Stimulated activated CD4-positive, alpha-beta T cell treated with anti-CD3 and anti-CD28 coated beads, Interleukin-4, amount 100 ng/mL, for 1 hour (primary cell): Measurements from ENCODE around the gene HOXC12.

Source experiments
- DNase-seq: peaks from one replicate; pipeline ENCODE4 v3.0.0-alpha.2; 2020

Gene HOXC12

DNA sequence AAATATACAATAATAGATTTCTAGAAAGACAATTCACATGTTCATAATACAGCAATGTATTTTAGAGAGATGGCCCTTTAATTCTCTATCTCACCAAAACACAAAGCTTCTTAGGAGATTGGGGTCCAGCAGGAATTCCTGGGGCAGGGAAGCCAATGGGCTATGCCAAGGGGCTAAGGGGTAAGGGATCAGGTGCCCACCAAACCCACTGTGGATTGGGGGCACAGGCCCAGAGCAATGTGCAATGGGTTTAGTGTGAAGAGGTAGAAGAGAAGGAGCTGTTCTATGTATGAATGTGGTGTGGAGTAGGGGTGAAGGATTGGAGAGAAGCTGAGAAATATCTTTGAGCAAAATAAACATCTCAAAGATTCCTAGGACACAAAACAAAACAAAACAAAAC is 13.5 kb upstream of the HOXC12 start:
- no peak for DNase-seq

DNA sequence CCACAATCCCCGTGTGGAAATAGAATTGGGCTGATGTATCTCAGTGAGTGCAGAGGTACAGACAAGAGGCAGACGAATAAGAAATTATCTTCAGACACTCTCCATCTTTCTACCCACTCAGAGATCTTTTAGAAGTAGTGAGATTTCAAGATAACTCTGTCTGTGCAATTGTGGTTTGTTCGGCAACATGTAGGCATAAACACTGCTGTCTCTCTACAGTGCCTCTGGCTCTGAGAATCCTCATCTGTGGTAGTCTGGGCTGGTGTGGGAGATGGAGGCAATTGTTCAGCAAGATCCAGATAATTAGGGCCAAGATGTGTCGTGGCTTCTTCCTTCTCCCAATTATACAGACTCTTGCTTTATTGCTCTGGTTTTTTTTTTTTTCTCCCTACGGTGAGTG is 13.0 kb upstream of the HOXC12 start:
- DNase-seq: no peak

DNA sequence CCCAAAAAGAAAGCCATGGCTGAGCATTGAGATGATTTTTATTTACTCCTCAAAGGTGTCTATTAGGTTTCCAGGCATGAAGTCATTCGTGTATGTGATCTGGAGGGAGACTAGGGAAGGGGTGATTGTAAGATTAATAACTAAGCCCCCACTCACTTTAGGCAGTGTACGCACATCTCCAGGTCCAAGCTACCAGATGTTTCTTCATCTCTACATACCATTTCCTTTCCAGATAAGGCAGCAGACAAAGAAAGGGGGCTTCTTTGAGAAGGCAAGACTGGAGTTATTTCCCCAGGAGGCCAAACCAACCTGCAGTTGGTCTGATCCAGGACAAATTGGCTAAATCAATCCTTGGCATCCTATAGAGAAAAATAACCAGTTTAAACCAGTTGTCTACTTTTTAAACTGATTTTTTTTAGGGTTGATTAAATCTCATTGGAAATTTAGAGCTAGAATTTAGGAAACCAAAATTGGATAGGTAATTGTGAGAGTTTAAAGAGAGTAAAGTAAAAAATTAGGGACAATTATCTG is 12.2 kb upstream of the HOXC12 start:
- no peak for DNase-seq

DNA sequence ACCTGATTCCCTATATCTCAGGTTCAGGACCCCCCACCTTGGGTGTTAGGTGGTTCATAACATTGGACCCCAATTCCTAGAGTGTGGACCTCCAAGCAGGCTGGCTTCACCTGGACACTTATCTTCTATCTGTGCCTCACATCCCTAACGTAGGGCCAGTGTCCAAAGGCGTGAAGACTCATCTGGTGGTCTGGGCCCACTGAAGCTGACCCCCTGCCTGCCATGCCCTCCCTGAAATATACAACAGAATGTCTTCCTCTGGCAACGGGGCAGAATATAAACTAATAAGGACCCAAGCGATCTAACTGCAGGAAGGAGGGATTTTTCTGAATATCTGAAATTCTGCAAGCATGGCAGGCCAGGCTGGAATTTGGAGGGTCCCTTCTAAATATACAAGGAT is 10.5 kb upstream of the HOXC12 start:
- DNase-seq: no peak

DNA sequence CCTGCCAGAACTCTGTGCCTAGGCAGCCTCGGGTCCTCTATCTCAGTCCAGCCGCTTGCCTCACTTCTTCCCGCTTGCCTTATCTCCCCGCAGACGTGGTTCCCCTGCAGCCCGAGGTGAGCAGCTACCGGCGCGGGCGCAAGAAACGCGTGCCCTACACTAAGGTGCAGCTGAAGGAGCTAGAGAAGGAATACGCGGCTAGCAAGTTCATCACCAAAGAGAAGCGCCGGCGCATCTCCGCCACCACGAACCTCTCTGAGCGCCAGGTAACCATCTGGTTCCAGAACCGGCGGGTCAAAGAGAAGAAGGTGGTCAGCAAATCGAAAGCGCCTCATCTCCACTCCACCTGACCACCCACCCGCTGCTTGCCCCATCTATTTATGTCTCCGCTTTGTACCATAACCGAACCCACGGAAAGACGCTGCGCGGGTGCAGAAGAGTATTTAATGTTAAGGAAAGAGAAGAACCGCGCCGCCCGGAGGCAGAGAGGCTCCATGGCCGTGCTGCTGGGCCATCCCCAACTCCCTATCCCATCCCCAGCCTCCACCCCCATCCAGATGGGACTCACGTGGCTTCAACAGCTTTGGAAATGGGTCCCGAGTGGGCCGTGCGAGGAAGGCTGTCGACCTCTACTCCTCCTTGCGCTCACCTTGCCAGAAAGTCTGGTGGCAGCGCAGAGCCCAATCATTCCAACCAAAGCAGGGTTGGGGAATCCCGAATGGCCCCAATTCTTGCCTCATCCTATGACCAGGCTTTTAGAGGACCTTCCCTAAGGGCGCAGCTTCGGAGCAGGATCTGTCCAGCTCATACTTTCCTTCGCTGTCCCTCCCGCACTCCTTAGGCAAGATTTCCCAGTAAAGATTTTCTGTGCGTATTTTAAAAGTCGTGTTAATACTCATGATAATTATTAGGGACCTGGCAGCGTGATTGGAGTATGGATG is 9.5 kb upstream of the HOXC12 start:
- no peak for DNase-seq

DNA sequence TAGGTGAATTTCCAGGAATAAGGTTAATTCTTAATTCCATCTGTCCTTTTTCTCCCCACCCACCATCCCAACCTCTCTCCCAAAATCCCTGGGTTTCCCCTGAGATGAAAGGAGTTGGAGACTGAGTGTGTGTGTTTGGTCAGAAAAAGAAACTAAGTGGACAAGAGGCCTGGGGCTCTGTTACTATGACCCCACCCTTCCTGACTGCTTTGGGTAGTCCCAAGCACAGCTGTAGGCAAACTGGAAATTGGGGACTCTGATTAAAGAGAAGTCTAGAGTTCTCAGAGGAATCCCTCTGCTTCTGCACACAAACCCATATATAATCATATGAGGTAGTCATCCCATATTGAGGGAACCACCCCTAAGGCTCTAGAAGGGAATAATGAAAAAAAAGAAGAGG is 7.0 kb upstream of the HOXC12 start:
- DNase-seq: no peak

DNA sequence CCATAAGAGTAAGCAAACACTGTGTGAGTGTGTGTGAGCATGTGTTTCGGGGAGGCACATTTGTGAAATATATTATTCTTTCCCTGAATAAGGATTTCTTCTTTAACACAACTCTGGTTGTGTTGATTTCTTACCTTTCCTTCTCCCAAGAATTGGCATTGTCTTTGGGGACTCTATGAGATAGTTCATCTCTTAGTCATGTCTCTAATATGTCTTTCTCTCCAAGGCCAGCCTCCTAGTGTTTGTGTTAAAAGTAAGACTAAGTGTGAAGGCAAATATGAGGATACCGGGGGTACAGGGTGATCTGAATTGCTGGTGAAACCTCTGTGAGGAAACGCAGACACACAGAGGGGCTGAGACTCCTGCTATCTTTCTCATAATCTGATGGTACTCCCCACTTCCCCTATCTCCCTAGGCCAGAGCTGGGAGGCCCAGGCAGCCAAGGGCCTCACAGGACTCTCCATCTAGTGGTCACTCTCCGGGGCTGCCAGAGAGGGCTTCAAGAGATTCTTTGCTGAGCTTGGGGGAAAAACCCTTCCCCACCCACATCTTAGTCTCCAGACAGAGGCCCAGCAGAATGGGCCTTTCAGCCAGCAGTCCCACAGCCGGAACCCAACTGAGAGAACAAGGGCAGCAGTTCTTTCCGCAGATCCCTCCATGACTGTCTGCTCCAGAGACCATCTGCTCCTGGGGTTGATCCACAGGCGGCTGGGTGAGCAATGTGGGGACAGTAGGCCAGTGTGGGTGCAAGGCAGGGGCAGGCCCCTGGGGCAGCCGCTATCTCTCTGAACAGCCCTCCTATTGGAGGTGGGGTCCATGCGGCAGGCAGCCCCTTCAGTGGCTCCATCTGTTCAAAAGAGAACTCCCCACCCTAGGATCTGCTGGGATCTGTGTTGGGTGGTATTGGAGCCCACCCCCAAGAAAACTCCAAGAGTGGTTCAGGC is 5.8 kb upstream of the HOXC12 start:
- DNase-seq: no peak

DNA sequence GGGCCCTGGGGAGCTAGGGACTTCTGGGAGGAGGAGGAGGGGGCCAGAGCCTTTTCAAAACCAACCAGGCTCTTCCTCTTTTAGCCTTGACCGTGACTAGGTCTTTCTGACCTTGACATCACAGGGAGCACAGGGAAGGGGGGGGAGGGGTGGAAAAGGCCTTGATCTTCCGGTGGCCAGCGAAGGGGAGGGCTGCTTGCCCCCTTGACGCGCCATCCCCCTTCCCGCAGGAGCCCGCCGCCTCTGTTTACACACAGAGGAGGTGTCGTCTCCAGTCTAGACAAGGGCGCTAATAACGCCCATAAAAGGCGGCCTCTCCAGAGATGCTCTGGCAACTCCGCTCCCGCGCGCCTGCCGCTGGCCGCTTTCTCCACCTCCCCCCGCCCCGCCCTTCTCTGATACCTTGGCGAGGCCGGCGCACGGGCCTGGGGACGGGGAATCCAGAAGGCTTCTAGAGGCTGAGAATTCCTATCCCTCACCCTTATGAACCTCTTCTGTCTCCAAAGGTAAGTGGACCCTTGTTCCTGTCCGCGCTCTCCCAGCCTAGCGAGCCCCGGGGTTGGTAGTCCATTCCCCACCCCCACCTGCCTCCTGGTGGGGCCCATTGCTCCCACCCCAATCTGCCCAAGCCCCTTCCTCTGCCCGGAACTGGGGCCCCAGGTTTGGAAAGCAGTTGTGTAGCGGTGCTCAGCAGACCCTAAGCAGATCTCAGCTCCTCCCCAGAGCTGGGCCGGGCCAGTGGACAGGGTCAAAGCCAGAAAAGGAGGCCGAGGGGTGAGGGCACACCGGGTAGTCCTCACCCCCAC is 4.9 kb upstream of the HOXC12 start:
- DNase-seq: no peak

DNA sequence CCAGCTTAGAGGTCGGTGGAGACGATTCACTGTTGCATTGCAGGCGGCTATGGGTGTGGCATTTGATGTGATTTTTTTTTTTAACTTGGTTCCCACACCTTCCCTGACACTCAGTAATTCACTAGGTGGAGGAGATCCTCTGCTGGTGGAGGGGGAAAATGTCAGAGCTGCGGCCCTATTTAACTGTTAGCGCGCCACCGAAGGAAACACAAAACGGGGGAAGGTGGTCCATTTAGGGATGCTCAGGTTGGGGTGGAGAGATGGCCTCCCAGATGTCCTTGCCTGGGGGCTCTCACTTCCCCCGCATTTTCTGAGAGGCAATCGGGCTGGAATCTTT is 4.3 kb upstream of the HOXC12 start:
- DNase-seq: no peak

DNA sequence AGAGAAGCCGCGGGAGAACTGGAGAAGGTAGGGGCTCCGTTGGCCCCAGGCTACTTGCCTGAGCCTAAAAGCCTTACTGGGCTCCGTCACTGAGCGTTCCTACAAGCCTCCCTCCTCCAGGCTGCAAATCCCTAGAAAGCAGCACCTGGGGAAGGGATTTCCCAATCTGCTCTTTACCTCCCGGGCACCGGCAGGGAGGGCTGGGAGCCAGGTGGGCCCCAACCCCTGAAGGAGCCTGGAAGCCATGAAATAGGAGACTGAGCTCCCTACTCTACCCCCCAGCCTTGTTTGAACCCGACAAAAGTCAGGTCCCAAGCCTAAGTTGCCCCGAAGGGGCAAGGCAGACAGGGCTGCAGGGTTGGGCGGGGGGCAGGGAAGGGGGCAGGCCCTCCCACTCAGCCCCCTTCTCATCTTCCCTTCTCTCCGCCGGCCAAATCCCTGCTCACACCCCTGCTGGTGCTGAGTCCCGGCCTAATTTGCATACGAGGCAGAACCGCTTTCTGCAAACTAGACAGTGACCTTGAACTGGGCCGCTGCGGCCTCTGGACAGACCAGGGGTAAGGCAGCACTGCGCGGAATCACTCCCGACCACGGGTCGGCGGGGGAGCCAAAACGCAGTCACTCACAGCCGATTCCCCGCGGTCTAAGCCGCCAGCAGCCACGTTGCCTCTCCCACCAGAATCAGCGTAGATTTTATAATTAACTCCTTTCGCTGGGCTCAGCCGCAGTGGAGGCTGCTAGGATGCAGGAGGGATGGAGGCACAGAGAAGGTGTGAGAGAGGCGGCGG is 3.7 kb upstream of the HOXC12 start:
- no peak for DNase-seq

DNA sequence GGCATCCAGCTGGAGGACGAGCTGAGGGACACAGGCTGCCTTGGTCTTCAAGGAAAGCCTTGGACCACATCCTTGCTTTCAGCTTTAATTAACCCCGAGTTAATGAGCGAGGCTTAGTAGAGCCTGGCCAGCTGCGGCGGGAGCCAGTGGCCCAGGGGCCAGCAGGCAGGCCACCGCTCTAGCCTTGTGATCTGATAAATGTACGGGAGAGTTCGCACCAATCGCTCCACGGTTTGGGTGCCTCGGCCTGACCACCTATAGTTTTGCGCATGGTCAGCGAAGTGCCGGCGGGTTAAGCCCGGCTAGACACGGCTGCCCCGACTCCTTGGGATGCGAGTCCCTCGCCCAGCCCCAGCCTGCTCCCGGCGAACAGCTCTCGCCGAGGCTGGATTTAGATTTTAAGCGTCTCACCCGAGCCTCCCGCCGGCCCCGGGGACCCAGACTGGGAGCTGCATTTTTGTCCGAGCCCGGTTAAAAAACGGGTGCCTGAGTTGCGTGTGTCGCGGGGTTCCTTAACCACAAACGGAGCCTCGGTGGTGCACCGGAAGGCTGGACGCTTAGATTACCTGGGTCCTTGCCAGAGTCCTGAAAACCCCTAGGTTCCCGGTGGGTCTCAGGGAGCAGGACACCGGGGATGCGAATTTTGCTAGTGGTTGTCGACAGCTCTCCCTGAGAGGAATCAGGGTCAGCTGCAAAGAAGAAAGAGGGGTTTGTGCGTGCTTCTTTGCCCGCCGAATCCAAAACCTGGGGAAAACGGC is 2.9 kb upstream of the HOXC12 start:
- no peak for DNase-seq

DNA sequence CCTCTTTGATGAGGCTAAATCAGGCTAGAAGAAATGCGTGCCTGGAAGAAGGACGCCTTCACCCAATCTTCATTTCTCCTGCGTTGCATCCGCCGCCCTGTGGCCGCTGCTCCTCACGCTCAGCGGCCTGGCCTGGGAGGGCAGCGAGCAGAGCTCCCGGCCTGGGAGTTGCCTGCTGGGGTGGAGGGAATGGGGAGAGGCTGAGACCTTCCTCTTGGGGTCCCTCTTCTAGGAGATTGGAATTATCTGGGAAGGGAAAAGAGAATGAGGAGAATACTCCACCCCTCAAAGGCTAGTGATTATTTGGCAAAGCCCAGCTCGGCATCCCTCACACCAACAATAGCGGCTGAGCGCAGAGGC is 2.4 kb upstream of the HOXC12 start:
- no peak for DNase-seq

DNA sequence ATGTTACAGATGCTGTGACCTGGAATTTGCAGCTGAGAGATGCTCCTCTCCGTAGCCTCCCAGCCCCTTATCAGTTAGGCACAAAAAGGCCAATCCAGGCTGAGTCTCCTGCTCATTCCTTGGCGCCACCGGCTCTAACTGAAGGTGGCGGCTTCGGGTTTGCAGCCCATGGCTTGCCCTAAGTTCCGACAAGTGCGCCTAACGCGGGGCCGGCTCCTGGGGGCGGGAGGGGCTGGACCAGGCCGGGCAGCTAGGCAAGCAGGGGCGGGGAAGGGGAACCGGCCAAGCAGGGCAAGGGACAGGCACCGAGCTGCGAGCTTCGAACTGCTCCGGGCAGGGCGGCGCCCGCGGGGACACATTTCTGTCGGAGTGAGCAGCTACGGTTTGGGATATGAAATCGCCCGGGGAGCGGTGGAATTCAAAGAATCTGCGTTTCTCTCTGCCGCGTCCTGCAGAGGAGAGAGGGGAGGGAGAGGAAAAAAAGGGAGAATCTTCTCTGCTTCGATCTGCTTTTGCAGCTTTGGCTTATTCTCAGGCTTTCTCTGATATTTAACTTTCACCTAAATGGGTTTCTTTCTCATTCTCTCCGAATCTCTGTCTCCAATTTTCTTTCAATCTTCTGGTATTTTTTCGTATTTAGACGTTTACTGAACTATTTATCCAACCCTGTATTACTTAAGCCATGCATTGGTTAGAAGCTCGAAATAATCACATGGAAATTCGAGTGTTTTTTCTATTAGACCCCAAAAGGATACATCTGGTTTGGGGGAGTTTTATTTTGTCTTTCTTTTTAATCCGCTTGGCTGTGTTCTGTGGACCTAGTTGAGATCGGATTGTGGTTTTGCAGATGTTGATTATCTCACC is 1.6 kb upstream of the HOXC12 start:
- no peak for DNase-seq

DNA sequence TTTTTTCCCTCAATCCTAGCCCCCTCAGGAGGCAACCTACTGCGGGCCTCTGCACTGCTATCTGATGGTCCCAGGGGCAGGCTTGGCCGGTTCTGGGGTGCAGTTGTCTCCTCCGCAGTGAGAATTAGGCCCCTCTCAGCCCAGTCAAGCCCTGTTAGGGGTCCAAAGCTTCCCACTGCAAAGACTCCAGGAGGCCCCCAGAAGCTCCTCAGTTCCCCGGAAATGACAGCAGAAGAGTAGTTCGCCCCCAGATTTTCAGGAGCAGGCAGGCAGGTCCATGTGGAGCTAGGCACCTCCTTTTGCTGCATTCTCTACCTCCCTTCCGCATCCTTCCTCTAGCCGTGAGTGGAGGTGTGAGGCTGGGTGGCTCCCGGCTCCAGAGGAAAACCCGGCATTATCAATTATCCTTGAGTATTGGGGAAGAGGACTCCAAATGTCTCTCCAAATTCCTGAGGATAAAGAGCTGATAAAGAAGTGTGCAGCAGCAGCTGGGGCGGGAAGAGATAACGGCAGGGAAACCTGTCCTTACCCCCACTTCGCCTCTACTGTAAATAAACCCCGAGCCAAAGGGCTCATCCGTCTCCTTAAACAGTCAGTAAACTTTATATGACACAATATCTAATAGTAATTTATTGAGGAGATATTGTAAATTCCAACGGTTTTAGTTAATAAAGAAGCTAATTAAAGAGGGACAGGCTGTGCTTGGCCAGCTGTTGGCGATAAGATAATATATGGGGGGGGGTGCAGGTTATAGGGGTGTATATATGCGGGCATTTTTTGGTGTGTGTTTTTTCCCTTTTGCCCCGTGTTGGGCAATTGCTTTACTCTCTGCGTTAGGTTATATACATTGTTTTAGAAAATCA is 641 bp upstream of the HOXC12 start:
- DNase-seq: no peak

DNA sequence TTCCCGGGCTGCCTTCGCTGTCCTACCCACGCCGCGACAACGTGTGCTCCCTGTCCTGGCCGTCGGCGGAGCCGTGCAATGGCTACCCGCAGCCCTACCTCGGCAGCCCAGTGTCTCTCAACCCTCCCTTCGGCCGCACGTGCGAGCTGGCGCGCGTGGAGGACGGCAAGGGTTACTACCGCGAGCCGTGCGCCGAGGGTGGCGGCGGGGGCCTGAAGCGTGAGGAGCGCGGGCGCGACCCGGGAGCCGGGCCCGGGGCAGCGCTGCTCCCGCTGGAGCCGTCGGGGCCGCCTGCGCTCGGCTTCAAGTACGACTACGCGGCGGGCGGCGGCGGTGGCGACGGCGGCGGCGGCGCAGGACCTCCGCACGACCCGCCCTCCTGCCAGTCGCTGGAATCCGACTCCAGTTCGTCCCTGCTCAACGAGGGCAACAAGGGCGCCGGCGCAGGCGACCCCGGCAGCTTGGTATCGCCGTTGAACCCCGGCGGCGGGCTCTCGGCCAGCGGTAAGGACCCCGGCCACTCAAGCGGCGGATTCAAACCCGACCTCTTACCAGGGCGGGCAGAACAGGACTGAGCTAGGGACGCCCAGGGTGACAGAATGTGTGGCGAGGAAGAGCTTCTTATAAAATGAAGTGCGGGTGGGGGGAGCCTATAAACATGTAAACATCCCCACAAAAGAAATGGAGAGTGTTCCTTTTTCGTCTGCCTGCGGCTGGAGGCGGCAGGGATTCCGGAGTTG is 503 bp downstream of the HOXC12 start:
- DNase-seq: no peak

DNA sequence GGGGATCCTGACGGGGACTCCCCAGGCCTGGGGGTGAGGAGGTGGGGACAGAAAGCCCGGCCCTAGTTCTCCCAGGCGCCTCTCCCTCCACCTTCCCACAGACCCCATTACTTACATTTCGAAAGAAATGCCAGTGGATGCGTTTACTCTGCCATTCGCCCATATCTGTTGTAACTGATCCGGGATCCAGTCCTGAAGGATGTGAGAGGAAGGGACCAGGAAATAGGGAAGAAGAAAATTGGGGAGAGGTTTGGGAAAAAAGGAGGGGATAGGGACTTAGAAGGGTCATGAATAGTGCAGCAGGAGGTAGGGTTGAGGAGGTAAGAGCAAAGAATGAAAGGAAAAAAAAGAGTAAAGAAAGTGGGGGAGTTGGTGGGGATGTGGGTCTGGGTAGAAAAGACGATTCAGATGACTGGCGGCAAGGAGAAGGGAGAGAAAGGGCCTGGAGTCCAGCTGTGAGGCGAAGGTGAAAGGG is 1.1 kb downstream of the HOXC12 start:
- DNase-seq: no peak

DNA sequence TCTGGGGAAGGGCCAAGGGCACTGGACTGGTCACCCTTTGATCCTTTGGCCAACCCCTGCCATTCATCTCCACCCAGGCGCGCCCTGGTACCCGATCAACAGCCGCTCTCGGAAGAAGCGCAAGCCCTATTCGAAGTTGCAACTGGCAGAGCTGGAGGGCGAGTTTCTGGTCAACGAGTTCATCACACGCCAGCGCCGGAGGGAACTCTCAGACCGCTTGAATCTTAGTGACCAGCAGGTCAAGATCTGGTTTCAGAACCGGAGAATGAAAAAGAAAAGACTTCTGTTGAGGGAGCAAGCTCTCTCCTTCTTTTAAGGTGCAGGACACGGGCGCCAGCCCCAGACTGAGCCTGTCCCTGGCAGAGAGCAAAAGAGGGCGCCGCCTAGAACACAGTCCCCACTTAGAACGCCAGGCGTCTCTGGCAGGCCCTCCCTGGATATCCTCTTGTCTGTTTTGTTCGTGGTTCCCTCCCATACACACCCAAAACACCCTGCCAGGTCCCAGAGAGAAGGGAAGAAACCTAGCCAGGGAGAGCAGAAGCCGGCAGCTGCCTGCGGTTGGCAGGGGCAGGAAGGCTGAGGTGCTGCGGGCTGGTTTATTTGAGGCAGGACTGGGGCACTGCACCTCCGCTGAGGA is 1.7 kb downstream of the HOXC12 start:
- DNase-seq: no peak
